Measurements from ENCODE around the gene CDY2B.
"Not testable (repeated sequence)": the region's sequence is repeated elsewhere in the genome, so short reads cannot be mapped to it uniquely, and the experiment has no call there.

CDY2B gene, protein sequence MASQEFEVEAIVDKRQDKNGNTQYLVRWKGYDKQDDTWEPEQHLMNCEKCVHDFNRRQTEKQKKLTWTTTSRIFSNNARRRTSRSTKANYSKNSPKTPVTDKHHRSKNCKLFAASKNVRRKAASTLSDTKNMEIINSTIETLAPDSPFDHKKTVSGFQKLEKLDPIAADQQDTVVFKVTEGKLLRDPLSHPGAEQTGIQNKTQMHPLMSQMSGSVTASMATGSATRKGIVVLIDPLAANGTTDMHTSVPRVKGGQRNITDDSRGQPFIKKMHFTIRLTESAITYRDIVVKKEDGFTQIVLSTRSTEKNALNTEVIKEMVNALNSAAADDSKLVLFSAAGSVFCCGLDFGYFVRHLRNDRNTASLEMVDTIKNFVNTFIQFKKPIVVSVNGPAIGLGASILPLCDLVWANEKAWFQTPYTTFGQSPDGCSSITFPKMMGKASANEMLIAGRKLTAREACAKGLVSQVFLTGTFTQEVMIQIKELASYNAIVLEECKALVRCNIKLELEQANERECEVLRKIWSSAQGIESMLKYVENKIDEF
- 0 reads per million in 3 experiments for total RNA-seq

- not testable (repeated sequence) for DNase-seq
Observed at GRCh38 chrY:17880120-17880519, at the start of gene CDY2B. CDY2B (minus strand) TSS chrY:17880220; CDS start chrY:17879892, 328 bp downstream.

- DNase-seq = not testable (repeated sequence)
Observed at GRCh38 chrY:17908009-17908408, 28.0 kb upstream of the CDY2B start.

DNA sequence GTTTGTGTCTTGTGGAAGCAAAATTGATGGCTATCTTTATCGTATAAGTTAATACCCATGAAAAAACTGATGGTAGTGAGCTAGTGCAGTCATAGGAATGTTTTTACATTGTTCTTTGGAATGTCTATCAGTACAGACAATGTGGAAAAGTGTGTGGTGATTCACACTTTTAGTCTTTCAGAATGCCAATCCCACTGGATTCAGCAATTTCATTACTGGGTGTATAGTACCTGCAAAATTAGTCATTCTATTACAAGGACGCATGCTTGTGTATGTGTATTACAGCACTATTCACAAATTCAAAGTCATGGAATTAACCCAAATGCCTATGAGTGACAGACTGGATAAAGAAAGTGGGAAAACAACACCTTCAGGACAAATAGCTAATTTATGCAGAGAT lies 27.3 kb upstream of the CDY2B start:
- not testable (repeated sequence) for DNase-seq

- not testable (repeated sequence) for DNase-seq
Observed at GRCh38 chrY:17881697-17882096, 1.7 kb upstream of the CDY2B start.

- DNase-seq = not testable (repeated sequence)
Observed at GRCh38 chrY:17876767-17877166, 3.3 kb downstream of the CDY2B start.

DNA sequence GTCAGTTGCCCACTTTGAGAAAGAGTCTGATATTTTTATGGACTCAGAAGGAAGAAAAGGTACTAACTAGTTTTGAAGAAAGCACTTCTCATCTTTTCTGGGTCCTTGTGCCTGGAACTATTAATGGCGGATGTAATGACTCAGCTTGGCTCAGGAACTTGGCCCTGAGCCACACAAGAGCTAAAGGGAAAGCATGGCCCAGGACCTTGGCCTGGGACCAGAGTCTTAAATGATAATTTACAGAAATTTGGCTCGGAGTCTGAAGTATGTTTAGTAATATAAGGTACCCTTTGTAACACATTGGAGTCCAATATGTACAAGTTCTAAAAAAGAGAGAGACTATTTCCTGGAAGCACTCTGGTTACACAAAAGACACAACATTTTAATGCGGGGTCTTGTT lies 4.6 kb downstream of the CDY2B start:
- DNase-seq = not testable (repeated sequence)

- not testable (repeated sequence) for DNase-seq
Observed at GRCh38 chrY:17871194-17871903, 8.7 kb downstream of the CDY2B start.

GRCh38 chrY:17870737-17871136 lies 9.3 kb downstream of the CDY2B start:
- not testable (repeated sequence) for DNase-seq

DNA sequence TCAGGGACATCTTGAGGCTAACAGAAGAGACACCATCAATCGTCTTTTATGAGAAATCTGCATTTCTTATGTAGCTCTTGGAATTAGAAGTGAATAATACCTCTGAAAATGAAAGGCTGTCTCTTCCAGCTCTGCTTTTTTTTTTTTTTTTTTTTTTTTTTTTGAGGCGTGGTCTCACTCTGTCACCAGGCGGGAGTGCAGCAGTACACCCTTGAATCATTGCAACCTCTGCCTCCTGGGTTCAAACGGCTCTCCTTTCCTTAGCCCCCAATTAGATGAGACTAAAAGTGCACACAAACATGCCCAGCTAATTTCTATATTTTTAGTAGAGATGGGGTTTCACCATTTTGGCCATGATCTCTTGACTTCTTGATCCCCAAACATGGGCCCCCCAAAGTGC lies 12.2 kb downstream of the CDY2B start:
- DNase-seq = not testable (repeated sequence)

GRCh38 chrY:17860634-17861033 lies 19.4 kb downstream of the CDY2B start:
- DNase-seq = not testable (repeated sequence)

DNA sequence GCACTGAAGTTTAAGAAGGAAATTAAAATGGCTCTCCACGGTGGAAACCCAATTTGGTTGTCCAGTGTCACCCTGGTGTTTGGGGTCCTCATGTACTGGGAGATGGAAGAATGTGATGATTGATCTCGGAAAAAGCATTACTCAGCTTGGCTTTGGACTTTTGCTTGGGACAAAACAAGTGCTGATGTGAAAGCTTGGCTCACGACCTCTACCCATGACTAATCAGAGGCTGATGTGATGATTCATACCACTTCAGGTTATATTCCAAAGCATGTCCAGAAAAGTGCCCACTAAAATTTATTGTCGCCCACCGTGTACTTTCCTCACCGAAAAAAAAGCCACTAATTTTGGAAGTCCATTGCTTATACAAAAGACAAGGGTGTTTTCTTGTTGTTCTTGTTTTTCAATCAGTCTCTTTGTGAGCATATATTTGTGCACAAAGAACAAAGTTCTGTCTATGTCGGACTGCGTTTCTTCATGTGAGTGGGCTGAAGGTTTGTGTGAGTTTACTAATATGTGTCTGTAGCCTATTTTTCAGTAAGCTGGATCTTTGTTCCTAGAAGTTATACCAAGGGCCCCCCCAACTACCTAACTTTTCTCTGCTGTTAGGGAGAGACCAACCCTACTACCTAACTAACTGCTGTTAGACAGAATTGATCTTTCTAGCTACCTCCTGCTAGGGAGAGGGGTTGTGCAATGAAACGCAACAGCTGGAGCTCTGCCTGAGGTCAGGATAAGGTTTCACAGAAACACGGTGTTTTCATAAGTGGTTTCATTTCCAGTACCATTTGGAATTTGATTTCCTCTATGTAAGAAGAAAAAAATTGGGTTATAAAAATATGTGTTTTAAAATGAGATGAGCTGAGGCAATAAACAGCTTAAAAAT lies 22.8 kb downstream of the CDY2B start:
- DNase-seq = not testable (repeated sequence)

DNA sequence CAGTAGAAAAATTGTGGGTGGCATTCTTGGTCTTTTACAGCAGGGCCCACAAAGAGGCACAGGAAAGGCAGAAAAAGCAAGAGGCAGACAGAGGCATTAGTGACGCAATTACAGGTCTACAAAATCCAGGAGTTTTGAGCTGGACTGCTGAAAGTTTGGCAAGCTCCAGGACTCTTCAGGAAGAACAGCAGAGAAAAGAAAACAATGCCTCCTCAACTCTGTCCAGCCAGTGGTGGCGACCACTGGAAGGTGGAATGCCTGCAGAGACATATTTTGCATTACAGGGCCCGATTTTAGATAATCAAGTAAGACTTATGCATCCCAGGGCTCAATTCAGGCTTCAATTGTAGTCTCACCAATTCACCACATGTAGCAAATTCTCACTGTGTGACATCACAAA lies 23.5 kb downstream of the CDY2B start:
- not testable (repeated sequence) for DNase-seq

GRCh38 chrY:17849131-17849530 lies 30.9 kb downstream of the CDY2B start:
- not testable (repeated sequence) for DNase-seq

DNA sequence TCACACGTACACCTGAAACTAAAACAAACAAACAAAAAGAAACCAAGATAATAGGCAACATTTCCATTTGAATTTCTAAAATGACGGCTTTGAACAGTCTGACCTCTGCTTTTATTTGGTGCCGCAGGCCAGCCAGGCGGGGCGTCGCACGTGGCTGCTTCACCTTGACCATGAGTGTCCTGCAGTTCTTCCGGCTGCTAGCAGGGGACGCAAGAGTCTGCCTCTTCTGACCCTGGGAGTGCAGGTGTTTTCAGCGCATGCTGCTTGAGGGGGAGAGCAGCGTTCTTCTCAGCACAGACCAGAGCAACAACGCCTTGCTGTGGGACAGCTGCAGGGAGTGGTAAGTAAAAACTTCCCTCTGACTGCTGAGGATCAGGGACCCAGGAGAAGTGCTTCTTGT lies 47.9 kb downstream of the CDY2B start:
- not testable (repeated sequence) for DNase-seq

Measured in central memory CD4-positive, alpha-beta T cell (primary cell).